Measurements from ENCODE around the gene DCUN1D1.

- no peak for TF ChIP-seq SRF (IDR thresholded peaks at IDR 0.05; ENCODE audit: low read depth in 2 of 2, low read length in 2 of 2)
- TF ChIP-seq RAD51 (IDR thresholded peaks at IDR 0.05): no peak
- TF ChIP-seq REST (IDR thresholded peaks at IDR 0.05; ENCODE audit: low read depth, low read length): no peak
- TF ChIP-seq RAD21 (IDR thresholded peaks at IDR 0.05; ENCODE audit: insufficient read depth, low read depth, low read length): no peak
- TF ChIP-seq ZNF274 (IDR thresholded peaks at IDR 0.05; ENCODE audit: insufficient read depth, insufficient read length): no peak
- no peak for TF ChIP-seq CTCF (IDR thresholded peaks at IDR 0.05 in 2 of 3, conservative IDR thresholded peaks at IDR 0.05 in 1 of 3; ENCODE audit: control insufficient read depth in 2 of 3, extremely low read depth in 1 of 3, insufficient read depth in 1 of 3, low read depth in 3 of 3, low read length in 3 of 3)
- TF ChIP-seq EP300 (IDR thresholded peaks at IDR 0.05; ENCODE audit: borderline replicate concordance in 1 of 2, control insufficient read depth in 1 of 2, low read depth in 2 of 2, low read length in 2 of 2): no peak
- TF ChIP-seq SIN3A (IDR thresholded peaks at IDR 0.05; ENCODE audit: low read depth, low read length): no peak
- no peak for TF ChIP-seq TAF1 (IDR thresholded peaks at IDR 0.05; ENCODE audit: borderline replicate concordance, low read depth, low read length)
- TF ChIP-seq POLR2AphosphoS2 (IDR thresholded peaks at IDR 0.05; ENCODE audit: low read depth, low read length): no peak
- no peak for TF ChIP-seq HDGF (IDR thresholded peaks at IDR 0.05)
Measured at GRCh38 chr3:183018421-183019192, 38.3 kb upstream of the DCUN1D1 start.
